Measurements from ENCODE around the gene CEP152. TPM values are rescaled to one million over a fixed set of nuclear protein-coding genes. Genes with fewer than 3 reads are reported as not detected.
A peak's percentile ranks its signal among the peaks of the same experiment; 100 is the strongest.

Gene CEP152
- total RNA-seq, 1 experiment from 2014 or later: 31.6 TPM

DNA sequence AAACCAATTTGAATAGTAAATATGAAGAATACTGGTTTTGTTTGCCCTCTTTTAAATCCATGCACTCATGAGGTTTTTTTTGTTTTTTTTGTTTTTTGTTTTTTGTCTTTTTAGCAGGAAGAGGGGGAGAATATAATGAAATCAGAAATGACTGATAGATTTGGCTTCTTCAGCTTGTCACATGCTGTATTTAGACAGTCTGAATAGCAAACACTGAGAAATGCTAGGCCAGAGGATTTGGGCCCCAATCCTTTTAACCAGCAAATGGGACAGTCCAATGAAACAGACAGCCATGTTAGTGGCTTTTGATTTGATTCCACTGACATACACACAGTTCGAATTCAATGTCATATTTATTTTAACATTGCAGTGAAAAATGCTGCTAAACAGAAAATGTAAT lies 14.2 kb upstream of the CEP152 start:
- TF ChIP-seq EZH2 (IDR thresholded peaks at IDR 0.05; ENCODE audit: borderline replicate concordance, low read depth, low read length, poor library complexity, severe bottlenecking): no peak
- TF ChIP-seq, protein P1, sequence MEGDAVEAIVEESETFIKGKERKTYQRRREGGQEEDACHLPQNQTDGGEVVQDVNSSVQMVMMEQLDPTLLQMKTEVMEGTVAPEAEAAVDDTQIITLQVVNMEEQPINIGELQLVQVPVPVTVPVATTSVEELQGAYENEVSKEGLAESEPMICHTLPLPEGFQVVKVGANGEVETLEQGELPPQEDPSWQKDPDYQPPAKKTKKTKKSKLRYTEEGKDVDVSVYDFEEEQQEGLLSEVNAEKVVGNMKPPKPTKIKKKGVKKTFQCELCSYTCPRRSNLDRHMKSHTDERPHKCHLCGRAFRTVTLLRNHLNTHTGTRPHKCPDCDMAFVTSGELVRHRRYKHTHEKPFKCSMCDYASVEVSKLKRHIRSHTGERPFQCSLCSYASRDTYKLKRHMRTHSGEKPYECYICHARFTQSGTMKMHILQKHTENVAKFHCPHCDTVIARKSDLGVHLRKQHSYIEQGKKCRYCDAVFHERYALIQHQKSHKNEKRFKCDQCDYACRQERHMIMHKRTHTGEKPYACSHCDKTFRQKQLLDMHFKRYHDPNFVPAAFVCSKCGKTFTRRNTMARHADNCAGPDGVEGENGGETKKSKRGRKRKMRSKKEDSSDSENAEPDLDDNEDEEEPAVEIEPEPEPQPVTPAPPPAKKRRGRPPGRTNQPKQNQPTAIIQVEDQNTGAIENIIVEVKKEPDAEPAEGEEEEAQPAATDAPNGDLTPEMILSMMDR (conservative IDR thresholded peaks at IDR 0.05; ENCODE audit: low read depth, low read length): no peak
- DNase-seq (ENCODE audit: low spot score): no peak
- ChIA-PET POLR2A (ENCODE audit: low non-redundant PET) (no interaction called here), CTCF (no interaction called here)
- Histone ChIP-seq H3K4me3 (ENCODE audit: low read depth, low read length, poor library complexity, severe bottlenecking) (no peak overlapping the region), H3K27me3 (replicated peaks; ENCODE audit: insufficient read depth, low read depth, low read length, poor library complexity) (no peaks in the 10 kb centered on the region), H3K4me1 (ENCODE audit: insufficient read depth, low read length, poor library complexity, severe bottlenecking) (no peaks in the 10 kb centered on the region), H3K27ac (ENCODE audit: low read depth, low read length, poor library complexity, severe bottlenecking) (no peak overlapping the region), H3K36me3 (ENCODE audit: insufficient read depth, low read length, poor library complexity, severe bottlenecking) (no peaks in the 10 kb centered on the region), H3K9me3 (ENCODE audit: low read depth, low read length, poor library complexity, severe bottlenecking) (no peaks in the 10 kb centered on the region)
- no TSS peak for BruUV-seq (replicated peaks)
- intact Hi-C loops (cut with micrococcal nuclease; ENCODE audit: unreplicated experiment): no loop called here

DNA sequence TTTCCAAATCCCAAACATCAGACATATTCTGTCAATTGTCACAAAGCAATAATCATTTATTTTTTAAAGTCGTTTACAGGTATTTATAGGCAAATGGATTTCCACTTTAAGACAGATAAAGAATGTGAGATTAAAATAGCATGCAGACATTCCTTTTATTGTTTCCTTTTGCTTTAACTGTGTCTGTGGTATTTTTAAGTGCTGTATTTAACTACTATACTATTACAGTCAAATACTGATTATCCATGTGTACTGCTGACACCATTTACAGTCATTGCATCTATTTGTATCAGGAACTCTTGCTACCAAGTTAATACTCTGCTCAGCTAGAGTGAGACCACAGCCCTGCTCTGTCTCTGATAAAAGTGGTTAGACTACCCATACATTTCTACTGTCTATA lies 12.8 kb upstream of the CEP152 start:
- ChIA-PET POLR2A (ENCODE audit: low non-redundant PET) (no interaction called here), CTCF (no interaction called here)
- no peak for TF ChIP-seq EZH2 (IDR thresholded peaks at IDR 0.05; ENCODE audit: borderline replicate concordance, low read depth, low read length, poor library complexity, severe bottlenecking)
- TF ChIP-seq, protein P1 (conservative IDR thresholded peaks at IDR 0.05; ENCODE audit: low read depth, low read length): no peak
- no peaks in the 10 kb centered on the region for H3K27me3 ChIP-seq (replicated peaks; ENCODE audit: insufficient read depth, low read depth, low read length, poor library complexity)
- intact Hi-C loops (cut with micrococcal nuclease; ENCODE audit: unreplicated experiment): no loop called here
- no peaks in the 10 kb centered on the region for H3K4me1 ChIP-seq (ENCODE audit: insufficient read depth, low read length, poor library complexity, severe bottlenecking)
- no peak for DNase-seq (ENCODE audit: low spot score)
- H3K27ac ChIP-seq (ENCODE audit: low read depth, low read length, poor library complexity, severe bottlenecking): no peak overlapping the region
- H3K9me3 ChIP-seq (ENCODE audit: low read depth, low read length, poor library complexity, severe bottlenecking): no peaks in the 10 kb centered on the region
- H3K36me3 ChIP-seq (ENCODE audit: insufficient read depth, low read length, poor library complexity, severe bottlenecking): no peaks in the 10 kb centered on the region
- no TSS peak for BruUV-seq (replicated peaks)
- H3K4me3 ChIP-seq (ENCODE audit: low read depth, low read length, poor library complexity, severe bottlenecking): no peak overlapping the region

DNA sequence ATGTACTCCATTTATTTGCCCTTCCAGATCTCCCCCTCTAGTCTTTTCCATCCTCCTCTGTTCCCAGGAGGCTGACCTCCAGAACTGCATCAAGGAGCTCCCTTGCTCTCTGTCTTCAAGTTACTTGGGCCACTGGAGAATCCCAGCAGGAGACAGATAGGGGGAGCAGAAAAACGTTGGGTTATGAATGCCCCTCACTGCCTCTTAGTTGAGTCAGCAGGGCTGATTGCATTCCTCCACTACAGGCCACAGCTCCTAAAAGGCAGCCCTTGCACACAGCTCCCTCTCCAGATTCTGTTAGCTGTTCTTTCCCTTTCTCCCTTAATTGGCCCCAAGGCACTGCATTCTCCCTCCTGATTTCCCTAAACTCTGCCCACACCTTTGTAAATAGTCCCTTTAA lies 12.4 kb upstream of the CEP152 start:
- Histone ChIP-seq H3K9me3 (ENCODE audit: low read depth, low read length, poor library complexity, severe bottlenecking) (no peaks in the 10 kb centered on the region), H3K4me1 (ENCODE audit: insufficient read depth, low read length, poor library complexity, severe bottlenecking) (no peaks in the 10 kb centered on the region), H3K36me3 (ENCODE audit: insufficient read depth, low read length, poor library complexity, severe bottlenecking) (no peaks in the 10 kb centered on the region), H3K27me3 (replicated peaks; ENCODE audit: insufficient read depth, low read depth, low read length, poor library complexity) (no peaks in the 10 kb centered on the region), H3K27ac (ENCODE audit: low read depth, low read length, poor library complexity, severe bottlenecking) (no peak overlapping the region), H3K4me3 (ENCODE audit: low read depth, low read length, poor library complexity, severe bottlenecking) (no peak overlapping the region)
- ChIA-PET CTCF (no interaction called here), POLR2A (ENCODE audit: low non-redundant PET) (no interaction called here)
- intact Hi-C loops (cut with micrococcal nuclease; ENCODE audit: unreplicated experiment): no loop called here
- TF ChIP-seq EZH2 (IDR thresholded peaks at IDR 0.05; ENCODE audit: borderline replicate concordance, low read depth, low read length, poor library complexity, severe bottlenecking): no peak
- TF ChIP-seq, protein P1 (conservative IDR thresholded peaks at IDR 0.05; ENCODE audit: low read depth, low read length): no peak
- peak; percentile 4 for DNase-seq (ENCODE audit: low spot score)
- BruUV-seq (replicated peaks): no TSS peak
